Endothelial cell of umbilical vein (primary cell): ENCODE measurements around the gene CNTN6. TPM values are rescaled to one million over a fixed set of nuclear protein-coding genes. Genes with fewer than 3 reads are reported as not detected.

Experiments used
- BruUV-seq: library from RNA; stranded (reverse); fragments of 400-500 nt; replicated peaks from 2 replicates; lab custom pipeline; 2021; lab: Mats Ljungman, UMichigan
- CTCF ChIA-PET: fragments of 300-600, 350-600 bp; sonication (Branson Sonifier 250); formaldehyde crosslinking; loops from one replicate; lab custom pipeline; 2021; ENCODE audit warnings: antibody characterized with exemption, inconsistent platforms; lab: Charles Lee
- POLR2A ChIA-PET: fragments of 300-600, 350-600 bp; sonication (Branson Sonifier 250); formaldehyde crosslinking; loops from one replicate; lab custom pipeline; 2021; ENCODE audit warnings: antibody characterized with exemption, inconsistent platforms; lab: Charles Lee
- DNase-seq: peaks from one replicate; pipeline ENCODE4 v3.0.0-alpha.2; 2011; ENCODE audit warnings: low read depth, low spot score
- FAIRE-seq: peaks from 2 replicates; lab custom pipeline; 2011; peaks lifted over from hg19 to GRCh38; lab: Jason Lieb, UNC
- H2AFZ ChIP-seq: 2 replicates; pipeline ENCODE4 v1.6.0; 2012; ENCODE audit warnings: low read depth, low read length, control low read depth, inconsistent platforms
- H3K27ac ChIP-seq: 2 replicates; pipeline ENCODE4 v1.5.1; 2011; ENCODE audit warnings: low read depth, mild to moderate bottlenecking, control low read depth, low read length, moderate library complexity; ENCODE audit not compliant: insufficient read depth
- H3K27me3 ChIP-seq, 2 experiments: 2 replicates each; pipeline versions ENCODE4 v1.6.0 to v1.6.1; 2011; ENCODE audit warnings: low read length in 2 of 2, mixed read lengths in 1 of 2; ENCODE audit not compliant: control insufficient read depth in 2 of 2, insufficient read depth in 2 of 2
- H3K36me3 ChIP-seq, 2 experiments: 2 replicates in 1 of 2; 3 replicates in 1 of 2; pipeline ENCODE4 v1.5.1; 2011; ENCODE audit warnings: low read length in 2 of 2, mild to moderate bottlenecking in 1 of 2, moderate library complexity in 1 of 2; ENCODE audit not compliant: control insufficient read depth in 2 of 2, insufficient read depth in 2 of 2; ENCODE audit errors: extremely low read depth in 1 of 2
- H3K4me1 ChIP-seq: 3 replicates; pipeline ENCODE4 v1.5.1; 2011; ENCODE audit warnings: mild to moderate bottlenecking, low read length; ENCODE audit not compliant: control insufficient read depth, insufficient read depth; ENCODE audit errors: extremely low read depth
- H3K4me2 ChIP-seq: 2 replicates; pipeline ENCODE4 v1.6.1; 2011; ENCODE audit warnings: low read length, control low read depth, mixed read lengths; ENCODE audit not compliant: insufficient read depth
- H3K4me3 ChIP-seq, 3 experiments: fragments of 200-600 bp in 1 of 3; sonication (generic), shearing (Covaris generic) in 1 of 3; replicated peaks in 1 of 3; 2 replicates each; pipeline ENCODE4 v1.5.1; 2011 to 2016; ENCODE audit warnings: control low read depth in 3 of 3, low read length in 3 of 3, mild to moderate bottlenecking in 2 of 3, inconsistent platforms in 1 of 3, low read depth in 1 of 3, moderate library complexity in 1 of 3; ENCODE audit not compliant: insufficient read depth in 1 of 3
- H3K79me2 ChIP-seq: 2 replicates; pipeline ENCODE4 v1.6.0; 2012; ENCODE audit warnings: low read length, inconsistent platforms; ENCODE audit not compliant: control insufficient read depth, insufficient read depth
- H3K9ac ChIP-seq: replicated peaks from 2 replicates; pipeline ENCODE3; 2011; ENCODE audit warnings: low read length, control low read depth; ENCODE audit not compliant: insufficient read depth; ENCODE audit errors: extremely low read depth
- H3K9me1 ChIP-seq: replicated peaks from 3 replicates; pipeline ENCODE4 v1.6.0; 2011; ENCODE audit warnings: mild to moderate bottlenecking, low read length; ENCODE audit not compliant: control insufficient read depth, insufficient read depth; ENCODE audit errors: extremely low read depth
- H3K9me3 ChIP-seq: replicated peaks from 2 replicates; pipeline ENCODE4 v1.5.1; 2012; ENCODE audit warnings: low read length, inconsistent platforms; ENCODE audit not compliant: control insufficient read depth, insufficient read depth
- H4K20me1 ChIP-seq: replicated peaks from 2 replicates; pipeline ENCODE3; 2011; ENCODE audit warnings: mild to moderate bottlenecking, low read length; ENCODE audit not compliant: control insufficient read depth, insufficient read depth; ENCODE audit errors: extremely low read depth
- CTCF ChIP-seq, 2 donors: IDR thresholded peaks; 1 replicate in 1 of 2; 2 replicates in 1 of 2; pipeline ENCODE4 v1.5.1; 2011; ENCODE audit warnings: low read length in 2 of 2, mild to moderate bottlenecking in 2 of 2, moderate library complexity in 2 of 2, control low read depth in 1 of 2, inconsistent platforms in 1 of 2, low read depth in 1 of 2; ENCODE audit not compliant: insufficient read depth in 1 of 2; ENCODE audit errors: extremely low read depth in 1 of 2
- EZH2 ChIP-seq: IDR thresholded peaks from 2 replicates; pipeline ENCODE4 v1.6.1; 2012; ENCODE audit warnings: borderline replicate concordance, low read depth, mild to moderate bottlenecking, moderate library complexity, low read length, inconsistent platforms; ENCODE audit not compliant: severe bottlenecking
- FOS ChIP-seq: IDR thresholded peaks from 2 replicates; pipeline ENCODE4 v1.6.1; 2011; ENCODE audit warnings: mild to moderate bottlenecking, low read length, moderate library complexity, borderline replicate concordance; ENCODE audit not compliant: insufficient read depth
- GATA2 ChIP-seq: IDR thresholded peaks from 2 replicates; pipeline ENCODE4 v1.7.0; 2011; ENCODE audit warnings: low read depth, mild to moderate bottlenecking, moderate library complexity, mixed read lengths, low read length; ENCODE audit not compliant: insufficient read length, insufficient read depth
- JUN ChIP-seq: IDR thresholded peaks from 2 replicates; pipeline ENCODE4 v1.6.1; 2011; ENCODE audit warnings: borderline replicate concordance, low read depth; ENCODE audit not compliant: insufficient read length, insufficient read depth
- MAX ChIP-seq: IDR thresholded peaks from 2 replicates; pipeline ENCODE4 v1.6.1; 2011; ENCODE audit not compliant: insufficient read depth, insufficient read length
- MYC ChIP-seq: IDR thresholded peaks from one replicate; pipeline ENCODE4 v1.6.1; 2011; ENCODE audit warnings: mild to moderate bottlenecking, low read depth, low read length
- POLR2A ChIP-seq: IDR thresholded peaks from 2 replicates; pipeline ENCODE4 v1.6.1; 2012; ENCODE audit warnings: low read depth, mild to moderate bottlenecking, control low read depth, low read length
- POLR2AphosphoS5 ChIP-seq: IDR thresholded peaks from 2 replicates; pipeline ENCODE4 v1.6.1; 2012; ENCODE audit warnings: low read depth, mild to moderate bottlenecking, control low read depth, low read length, moderate library complexity; ENCODE audit not compliant: insufficient read depth
- dilution Hi-C: fragments of 300-500 bp; cut with MboI; formaldehyde crosslinking; loops from one replicate; pipeline ENCODE4 v1.15.0; 2019; ENCODE audit warnings: low sequenced_read_pairs; ENCODE audit not compliant: extremely low pct_ligation_motif_present
- intact Hi-C: fragments of 100-400 bp; cut with micrococcal nuclease; formaldehyde crosslinking; loops from one replicate; pipeline ENCODE4 v1.10.0; 2022
- polyA plus RNA-seq, 4 experiments: library from polyadenylated mRNA; depleted of rRNA in 3 of 4; stranded (reverse) in 3 of 4; unstranded in 1 of 4; fragments of >200 nt; gene quantifications; 2 replicates each; pipeline versions ENCODE4 v1.2.1 to v1.2.3, GENCODE V29; 2011 to 2012; ENCODE audit warnings: missing spikeins in 1 of 4
- total RNA-seq: library from RNA; stranded (reverse); gene quantifications from 2 replicates; pipeline ENCODE4 v1.2.3, GENCODE V29; 2021

The CNTN6 gene
- total and polyA plus RNA-seq, 2 donors (not counting 3 experiments of a cell fraction or from before 2014, with no cell fraction given): not detected

- no TSS peak for BruUV-seq
- POLR2A ChIA-PET: no interaction called here
- Histone ChIP-seq H3K27me3 (no peaks in the 10 kb centered on the region), H3K9ac (no peak overlapping the region), H2AFZ (no peak overlapping the region), H3K4me1 (no peaks in the 10 kb centered on the region), H3K9me3 (no peaks in the 10 kb centered on the region), H3K36me3 (no peaks in the 10 kb centered on the region), H3K79me2 (no peaks in the 10 kb centered on the region), H3K4me3 (no peak overlapping the region), H3K4me2 (no peak overlapping the region), H3K9me1 (no peaks in the 10 kb centered on the region), H3K27ac (no peak overlapping the region), H4K20me1 (no peaks in the 10 kb centered on the region)
- dilution Hi-C loops: no loop called here
- CTCF ChIA-PET: no interaction called here
- DNase-seq (no peak), FAIRE-seq (no peak)
- TF ChIP-seq POLR2AphosphoS5: no peak
- no peak for TF ChIP-seq MYC
- TF ChIP-seq POLR2A: no peak
- TF ChIP-seq MAX: no peak
- no peak for TF ChIP-seq CTCF (IDR thresholded peaks at IDR 0.05; ENCODE audit: extremely low read depth in 1 of 2, insufficient read depth in 1 of 2, low read depth in 1 of 2, low read length in 2 of 2)
- TF ChIP-seq EZH2: no peak
- no peak for TF ChIP-seq FOS
- TF ChIP-seq JUN: no peak
- TF ChIP-seq GATA2: no peak
- intact Hi-C loops: no loop called here
These were observed 349.4 kb downstream of the CNTN6 start for GRCh38 chr3:1442271-1442670.
